Astrocyte (in vitro differentiated cells and primary cell): ENCODE data around the gene IMPDH2. TPM values are rescaled to one million over a fixed set of nuclear protein-coding genes. Genes with fewer than 3 reads are reported as not detected.

Experiments used
- DNase-seq: peaks from one replicate; pipeline ENCODE4 v3.0.0-alpha.2; 2010; ENCODE audit warnings: low read depth
- FAIRE-seq: peaks from 2 replicates; lab custom pipeline; 2011; peaks lifted over from hg19 to GRCh38; lab: Jason Lieb, UNC
- H2AFZ ChIP-seq: 2 replicates; pipeline ENCODE4 v1.6.0; 2012; ENCODE audit warnings: low read depth, low read length, inconsistent platforms
- H3K27ac ChIP-seq: 2 replicates; pipeline ENCODE4 v1.5.1; 2011; ENCODE audit warnings: low read depth, low read length, inconsistent platforms
- H3K27me3 ChIP-seq: 2 replicates; pipeline ENCODE4 v1.6.0; 2011; ENCODE audit warnings: low read length, inconsistent platforms; ENCODE audit not compliant: insufficient read depth
- H3K36me3 ChIP-seq: 2 replicates; pipeline ENCODE4 v1.5.1; 2011; ENCODE audit warnings: low read length, inconsistent platforms; ENCODE audit not compliant: insufficient read depth
- H3K4me1 ChIP-seq: 2 replicates; pipeline ENCODE4 v1.5.1; 2011; ENCODE audit warnings: low read length, inconsistent platforms; ENCODE audit not compliant: insufficient read depth
- H3K4me2 ChIP-seq: 2 replicates; pipeline ENCODE4 v1.6.0; 2012; ENCODE audit warnings: low read length, inconsistent platforms
- H3K4me3 ChIP-seq: 2 replicates; pipeline ENCODE4 v1.5.1; 2011; ENCODE audit warnings: low read depth, mild to moderate bottlenecking, low read length, inconsistent platforms; ENCODE audit not compliant: insufficient read depth
- H3K79me2 ChIP-seq: 2 replicates; pipeline ENCODE4 v1.6.0; 2012; ENCODE audit warnings: mild to moderate bottlenecking, low read length, inconsistent platforms; ENCODE audit not compliant: insufficient read depth
- H3K9ac ChIP-seq: 2 replicates; pipeline ENCODE4 v1.6.0; 2012; ENCODE audit warnings: mild to moderate bottlenecking, low read length, inconsistent platforms
- H3K9me3 ChIP-seq: 2 replicates; pipeline ENCODE4 v1.5.1; 2012; ENCODE audit warnings: low read depth, mild to moderate bottlenecking, low read length, inconsistent platforms; ENCODE audit not compliant: insufficient read depth
- H4K20me1 ChIP-seq: 2 replicates; pipeline ENCODE4 v1.6.0; 2012; ENCODE audit warnings: low read length, inconsistent platforms; ENCODE audit not compliant: insufficient read depth
- H3K27ac Mint-ChIP-seq: one replicate; pipeline ENCODE4 v1.8.0; 2021; ENCODE audit warnings: mild to moderate bottlenecking, mixed read lengths; ENCODE audit not compliant: unreplicated experiment
- H3K27me3 Mint-ChIP-seq: one replicate; pipeline ENCODE4 v1.8.0; 2021; ENCODE audit warnings: low read depth, mixed read lengths; ENCODE audit not compliant: unreplicated experiment
- H3K36me3 Mint-ChIP-seq: one replicate; pipeline ENCODE4 v1.8.0; 2021; ENCODE audit warnings: low read depth, mixed read lengths; ENCODE audit not compliant: unreplicated experiment
- H3K4me1 Mint-ChIP-seq: one replicate; pipeline ENCODE4 v1.8.0; 2021; ENCODE audit warnings: low read depth, mixed read lengths; ENCODE audit not compliant: unreplicated experiment
- H3K4me3 Mint-ChIP-seq: one replicate; pipeline ENCODE4 v1.8.0; 2021; ENCODE audit warnings: mild to moderate bottlenecking, moderate library complexity, mixed read lengths; ENCODE audit not compliant: unreplicated experiment
- H3K9me3 Mint-ChIP-seq: one replicate; pipeline ENCODE4 v1.8.0; 2021; ENCODE audit warnings: mild to moderate bottlenecking, mixed read lengths; ENCODE audit not compliant: unreplicated experiment
- CTCF ChIP-seq: IDR thresholded peaks from 2 replicates; pipeline ENCODE4 v1.5.1; 2011; ENCODE audit warnings: low read depth, mild to moderate bottlenecking, inconsistent platforms, low read length, moderate library complexity; ENCODE audit not compliant: insufficient read depth
- EZH2 ChIP-seq: IDR thresholded peaks from 2 replicates; pipeline ENCODE4 v1.6.1; 2012; ENCODE audit warnings: mild to moderate bottlenecking, low read length, inconsistent platforms; ENCODE audit not compliant: insufficient read depth
- total RNA-seq: library from RNA; stranded (reverse); gene quantifications from 2 replicates; pipeline ENCODE4 v1.2.1, GENCODE V29; 2021

The IMPDH2 gene
- total RNA-seq, 1 donor from 2014 or later, result 119 TPM

- FAIRE-seq, result no peak
Observed at GRCh38 chr3:49007771-49008528, 21.2 kb downstream of the IMPDH2 start.

DNA sequence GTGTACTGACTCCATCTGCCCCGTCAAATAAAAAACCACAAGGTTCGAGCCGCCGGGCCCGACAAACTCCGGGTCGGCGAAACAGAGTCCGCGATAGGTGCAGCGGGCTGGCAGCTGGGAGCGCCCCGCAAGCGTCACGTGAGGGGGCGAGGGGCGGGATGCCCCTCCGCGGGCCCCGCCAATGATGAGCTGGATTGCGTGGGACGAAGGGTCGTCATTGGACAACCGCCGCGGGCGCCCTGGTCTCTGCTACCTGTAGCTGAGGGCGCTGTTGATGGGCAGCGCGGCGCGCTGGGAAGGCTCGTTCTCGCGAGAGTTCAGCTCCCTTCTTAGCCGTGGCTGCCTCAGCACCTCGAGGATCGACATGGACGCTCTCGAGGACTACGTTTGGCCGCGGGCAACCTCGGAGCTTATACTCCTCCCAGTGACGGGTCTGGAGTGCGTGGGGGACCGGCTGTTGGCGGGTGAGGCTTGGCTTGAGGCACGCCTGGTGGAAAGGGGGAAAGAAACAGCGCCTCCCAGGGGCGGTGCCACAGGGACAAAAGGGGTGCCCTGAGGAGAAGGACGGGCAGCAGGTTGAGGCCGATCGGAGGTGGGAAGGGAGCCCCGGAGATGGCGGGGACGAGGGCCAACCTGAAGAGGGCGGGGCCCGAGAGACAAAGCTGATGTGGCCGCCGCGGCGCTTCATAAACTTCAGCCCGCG is 22.0 kb downstream of the IMPDH2 start, which contains the start of gene WDR6:
Gene WDR6, plus strand, starts transcription at position 324 of the 703 bp plus-strand sequence. Its CDS starts 41 bp downstream, at position 365.
- no peaks in the 10 kb centered on the region for H3K9me3 ChIP-seq
- TF ChIP-seq EZH2 (no peak), CTCF (no peak)
- peaks cover 3% of the 10 kb centered on the region for H3K36me3 ChIP-seq
- FAIRE-seq (no peak), DNase-seq (peak; percentile 94)
- Mint-ChIP-seq H3K27ac (peak within 1 kb of the TSS; percentile 99), H3K36me3 (peaks cover 8% of the 10 kb centered on the region), H3K27me3 (no peaks in the 10 kb centered on the region), H3K4me3 (peak within 1 kb of the TSS; percentile 97), H3K9me3 (no peaks in the 10 kb centered on the region), H3K4me1 (peaks cover 8% of the 10 kb centered on the region)
- peak within 1 kb of the TSS; percentile 99 for H3K9ac ChIP-seq
- H3K4me2 ChIP-seq, result peak within 1 kb of the TSS; percentile 98
- H3K4me3 ChIP-seq, result peak within 1 kb of the TSS; percentile 80
- no peaks in the 10 kb centered on the region for H3K27me3 ChIP-seq
- peak within 1 kb of the TSS; percentile 91 for H2AFZ ChIP-seq
- H3K79me2 ChIP-seq, result peaks cover 59% of the 10 kb centered on the region
- peaks cover 16% of the 10 kb centered on the region for H3K4me1 ChIP-seq
- H3K27ac ChIP-seq, result peak within 1 kb of the TSS; percentile 98
- peaks cover 36% of the 10 kb centered on the region for H4K20me1 ChIP-seq

More at GRCh38 chr3:49007771-49008528, 21.2 kb downstream of the IMPDH2 start:
- H3K79me2 ChIP-seq, result peaks cover 66% of the 10 kb centered on the region
- Mint-ChIP-seq H3K9me3 (no peaks in the 10 kb centered on the region), H3K27me3 (no peaks in the 10 kb centered on the region), H3K36me3 (peaks cover 13% of the 10 kb centered on the region), H3K4me3 (peak overlapping the region; percentile 97), H3K4me1 (peaks cover 8% of the 10 kb centered on the region), H3K27ac (peak overlapping the region; percentile 99)
- no peak for TF ChIP-seq CTCF
- TF ChIP-seq EZH2, result no peak
- H3K4me3 ChIP-seq, result peak overlapping the region; percentile 80
- H3K27me3 ChIP-seq, result no peaks in the 10 kb centered on the region
- H3K27ac ChIP-seq, result peak overlapping the region; percentile 98
- peaks cover 10% of the 10 kb centered on the region for H3K36me3 ChIP-seq
- peak overlapping the region; percentile 99 for H3K9ac ChIP-seq
- no peaks in the 10 kb centered on the region for H3K9me3 ChIP-seq
- peak overlapping the region; percentile 91 for H2AFZ ChIP-seq
- peaks cover 16% of the 10 kb centered on the region for H3K4me1 ChIP-seq
- DNase-seq, result peak; percentile 57
- H3K4me2 ChIP-seq, result peak overlapping the region; percentile 98
- H4K20me1 ChIP-seq, result peaks cover 43% of the 10 kb centered on the region
